Suprapubic skin (tissue), 4 donors: ENCODE results near the gene DUOXA1. TPM values are rescaled to one million over a fixed set of nuclear protein-coding genes. Genes with fewer than 3 reads are reported as not detected.

Source experiments
- DNase-seq, 2 donors: peaks; one replicate each; pipeline ENCODE4 v3.0.0-alpha.2; 2019; ENCODE audit warnings: low spot score in 2 of 2
- H3K27ac ChIP-seq: fragments of 200-600 bp; sonication (generic); one replicate; pipeline ENCODE4 v1.5.1; 2019
- H3K27me3 ChIP-seq: fragments of 200-600 bp; sonication (generic); one replicate; pipeline ENCODE4 v1.5.1; 2019
- H3K36me3 ChIP-seq: fragments of 200-600 bp; sonication (generic); one replicate; pipeline ENCODE4 v1.5.1; 2019
- H3K4me1 ChIP-seq: fragments of 200-600 bp; sonication (generic); one replicate; pipeline ENCODE4 v1.5.1; 2019
- H3K4me3 ChIP-seq: fragments of 200-600 bp; sonication (generic); one replicate; pipeline ENCODE4 v1.5.1; 2019; ENCODE audit warnings: mild to moderate bottlenecking
- H3K9me3 ChIP-seq: fragments of 200-600 bp; sonication (generic); one replicate; pipeline ENCODE4 v1.5.1; 2019
- CTCF ChIP-seq, 2 donors: fragments of 200-600 bp in 1 of 2; fragments of 450-650 bp in 1 of 2; sonication (generic) in 1 of 2; IDR thresholded peaks; one replicate each; pipeline ENCODE4 v1.5.1; 2016 to 2019; ENCODE audit warnings: antibody characterized with exemption in 2 of 2, mild to moderate bottlenecking in 1 of 2, moderate library complexity in 1 of 2
- EP300 ChIP-seq: sonication (generic); formaldehyde crosslinking; IDR thresholded peaks from one replicate; pipeline ENCODE4 v1.6.1; 2017; ENCODE audit warnings: antibody characterized with exemption
- POLR2A ChIP-seq, 2 donors: fragments of 450-650 bp; IDR thresholded peaks; one replicate each; pipeline ENCODE4 v1.6.1; 2017; ENCODE audit warnings: antibody characterized with exemption in 2 of 2, mild to moderate bottlenecking in 2 of 2, moderate library complexity in 2 of 2
- POLR2AphosphoS5 ChIP-seq, 3 donors: sonication (generic); formaldehyde crosslinking; IDR thresholded peaks; one replicate each; pipeline ENCODE4 v1.6.1; 2017; ENCODE audit warnings: antibody characterized with exemption in 3 of 3
- WGBS: methylation state at CpG from one replicate; pipeline ENCODE4 v1.1.5; 2018; 5-methylcytosine and 5-hydroxymethylcytosine counted together
- total RNA-seq, 4 donors: library from RNA; depleted of rRNA; stranded (reverse); fragments of >200 nt; gene quantifications; one replicate each; pipeline ENCODE4 v1.1.0, GENCODE V29; 2016

Gene DUOXA1
- total RNA-seq, 4 donors from 2014 or later, result 65.6 to 178 (median 89.6) TPM

- H3K36me3 ChIP-seq, result peaks cover 20% of the 10 kb centered on the region
- H3K4me3 ChIP-seq, result peak overlapping the region; percentile 26
- H3K27ac ChIP-seq, result no peak overlapping the region
- no peaks in the 10 kb centered on the region for H3K9me3 ChIP-seq
- H3K27me3 ChIP-seq, result peaks cover 18% of the 10 kb centered on the region
- peaks cover 33% of the 10 kb centered on the region for H3K4me1 ChIP-seq
- DNase-seq, result no peak
- WGBS, result 28% methylated on average over 27 of the region's 57 CpGs
- no peak for TF ChIP-seq POLR2A (IDR thresholded peaks at IDR 0.05)
- no peak for TF ChIP-seq POLR2AphosphoS5 (IDR thresholded peaks at IDR 0.05)
- TF ChIP-seq EP300, result no peak
- TF ChIP-seq CTCF (IDR thresholded peaks at IDR 0.05), result no peak
Measured at GRCh38 chr15:45134682-45135604, 5.3 kb upstream of the DUOXA1 start.

- TF ChIP-seq POLR2AphosphoS5 (IDR thresholded peaks at IDR 0.05) (no peak), EP300 (no peak), CTCF (IDR thresholded peaks at IDR 0.05) (no peak), POLR2A (IDR thresholded peaks at IDR 0.05) (no peak)
- no peak for DNase-seq
- 99% methylated on average over 7 of the region's 7 CpGs for WGBS
- no peak overlapping the region for H3K27ac ChIP-seq
- peaks cover 26% of the 10 kb centered on the region for H3K27me3 ChIP-seq
- H3K36me3 ChIP-seq, result peaks cover 11% of the 10 kb centered on the region
- peaks cover 41% of the 10 kb centered on the region for H3K4me1 ChIP-seq
- no peak overlapping the region for H3K4me3 ChIP-seq
- H3K9me3 ChIP-seq, result no peaks in the 10 kb centered on the region
Measured at GRCh38 chr15:45134046-45134445, 4.4 kb upstream of the DUOXA1 start.

DNA sequence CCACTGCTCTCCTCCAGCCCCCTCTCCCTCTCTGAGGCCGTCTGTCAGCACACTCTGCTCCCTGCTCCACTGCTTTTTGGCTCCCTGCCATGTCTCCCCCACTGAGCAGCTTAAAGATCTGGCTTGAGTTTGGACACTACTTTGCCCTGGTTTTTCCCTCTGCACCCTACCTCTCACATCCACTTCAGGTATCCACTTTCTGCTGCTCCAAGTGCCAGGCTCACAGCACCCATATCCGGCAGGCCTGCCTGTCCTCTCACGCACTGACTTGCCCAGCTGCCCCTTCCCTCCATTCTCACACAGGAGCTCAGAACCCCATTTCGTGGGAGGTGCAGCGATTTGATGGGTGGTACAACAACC, 3.9 kb upstream of the DUOXA1 start:
- H3K9me3 ChIP-seq, result no peaks in the 10 kb centered on the region
- H3K27ac ChIP-seq, result no peak overlapping the region
- WGBS, result 42% methylated on average over 5 of the region's 5 CpGs
- no peak for TF ChIP-seq POLR2A (IDR thresholded peaks at IDR 0.05)
- TF ChIP-seq EP300, result no peak
- TF ChIP-seq CTCF (IDR thresholded peaks at IDR 0.05), result no peak
- no peak for TF ChIP-seq POLR2AphosphoS5 (IDR thresholded peaks at IDR 0.05)
- H3K4me3 ChIP-seq, result no peak overlapping the region
- DNase-seq, result no peak
- peaks cover 45% of the 10 kb centered on the region for H3K4me1 ChIP-seq
- H3K36me3 ChIP-seq, result peaks cover 7% of the 10 kb centered on the region
- H3K27me3 ChIP-seq, result peaks cover 27% of the 10 kb centered on the region

DNA sequence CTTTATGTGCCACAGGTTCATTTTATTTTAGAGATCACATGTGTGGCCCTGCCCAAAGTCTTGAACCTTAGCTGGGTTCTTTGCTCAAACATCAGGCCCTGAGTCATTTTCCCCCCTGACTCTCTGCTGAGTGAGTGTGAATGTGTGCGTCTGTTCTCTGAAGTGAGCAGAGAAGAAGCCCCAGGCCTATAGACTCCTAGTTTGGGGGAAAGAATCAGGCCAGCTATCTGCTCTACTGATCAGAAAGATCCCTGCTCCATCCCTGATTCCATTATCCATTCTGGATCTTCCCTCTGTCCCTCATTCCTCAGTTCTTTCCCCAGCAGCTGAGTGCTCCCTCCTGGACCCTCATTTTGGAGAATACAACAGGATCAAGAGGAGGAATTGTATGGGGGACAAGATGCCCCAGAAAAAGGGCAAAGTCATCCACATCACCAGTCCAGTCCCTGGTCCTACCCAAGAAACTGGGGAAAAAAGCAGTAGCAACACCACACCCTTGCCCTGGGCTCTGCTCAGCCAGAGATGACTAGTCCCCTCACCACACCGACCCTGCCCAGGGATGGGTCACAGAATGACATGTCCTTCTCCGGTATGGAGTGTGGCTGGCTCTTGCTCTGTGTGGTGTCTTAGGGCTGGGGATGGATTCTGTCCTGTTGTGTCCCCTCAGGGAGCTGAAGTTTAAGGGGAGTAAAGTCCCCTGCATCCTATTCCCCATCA, 3.3 kb upstream of the DUOXA1 start:
- Histone ChIP-seq H3K4me3 (no peak overlapping the region), H3K27me3 (peaks cover 27% of the 10 kb centered on the region), H3K4me1 (peaks cover 45% of the 10 kb centered on the region), H3K9me3 (no peaks in the 10 kb centered on the region), H3K36me3 (peaks cover 4% of the 10 kb centered on the region), H3K27ac (no peak overlapping the region)
- TF ChIP-seq POLR2AphosphoS5 (IDR thresholded peaks at IDR 0.05), result no peak
- no peak for DNase-seq
- 45% methylated on average over 3 of the region's 3 CpGs for WGBS

DNA sequence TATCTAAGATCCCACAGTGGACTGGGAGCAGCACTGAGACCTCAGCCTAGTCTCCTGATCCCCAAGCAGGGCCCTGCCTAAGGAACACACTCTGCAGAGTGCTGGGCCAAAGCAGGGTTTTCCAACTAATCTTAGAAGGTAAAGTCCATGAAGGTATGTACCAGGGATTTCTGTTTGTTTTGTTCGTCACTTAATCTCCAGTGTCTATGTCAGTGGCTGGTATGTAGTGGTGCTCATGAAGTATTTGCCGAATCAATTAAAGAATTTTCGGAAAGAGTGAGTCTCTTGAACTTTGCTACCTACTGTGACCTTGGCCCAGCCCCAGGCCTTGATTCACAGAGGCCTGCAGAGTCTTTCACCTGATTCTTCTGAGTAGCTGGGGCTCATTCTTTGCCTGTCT, 1.8 kb upstream of the DUOXA1 start:
- peaks cover 45% of the 10 kb centered on the region for H3K4me1 ChIP-seq
- H3K27me3 ChIP-seq, result peaks cover 27% of the 10 kb centered on the region
- no peak for DNase-seq
- H3K27ac ChIP-seq, result no peak overlapping the region
- H3K4me3 ChIP-seq, result no peak overlapping the region
- H3K9me3 ChIP-seq, result no peaks in the 10 kb centered on the region
- H3K36me3 ChIP-seq, result no peaks in the 10 kb centered on the region
- WGBS, result 91% methylated on average over 3 of the region's 3 CpGs
- TF ChIP-seq EP300, result no peak
- no peak for TF ChIP-seq CTCF (IDR thresholded peaks at IDR 0.05)
- TF ChIP-seq POLR2AphosphoS5 (IDR thresholded peaks at IDR 0.05), result no peak
- no peak for TF ChIP-seq POLR2A (IDR thresholded peaks at IDR 0.05)
